ENCODE measurements around the gene PDE6B. TPM values are rescaled to one million over a fixed set of nuclear protein-coding genes. Genes with fewer than 3 reads are reported as not detected.

The PDE6B gene
- total and polyA plus RNA-seq, 2 experiments from 2014 or later: 17.3 to 26.1 TPM

- Histone ChIP-seq H2AFZ (no peak overlapping the region), H4K20me1 (ENCODE audit: insufficient read depth, poor library complexity, severe bottlenecking) (no peaks in the 10 kb centered on the region), H3K4me2 (no peak overlapping the region), H3K9me3 (ENCODE audit: low read depth) (no peaks in the 10 kb centered on the region), H3K27me3 (no peaks in the 10 kb centered on the region), H3K27ac (no peak overlapping the region), H3K36me3 (replicated peaks; ENCODE audit: insufficient read depth, low read depth) (no peaks in the 10 kb centered on the region), H3K4me1 (ENCODE audit: insufficient read depth) (no peaks in the 10 kb centered on the region), H3K79me2 (no peaks in the 10 kb centered on the region), H3K9me2 (replicated peaks; ENCODE audit: insufficient read depth) (no peaks in the 10 kb centered on the region), H3K4me3 (no peak overlapping the region)
- DNase-seq (ENCODE audit: low spot score): no peak
- TF ChIP-seq EZH2phosphoT487 (IDR thresholded peaks at IDR 0.05; ENCODE audit: low read depth, severe bottlenecking, unreplicated experiment) (no peak), CTCF (IDR thresholded peaks at IDR 0.05; ENCODE audit: poor library complexity) (no peak), EZH2 (IDR thresholded peaks at IDR 0.05; ENCODE audit: borderline replicate concordance) (no peak)
- 78% methylated on average over 9 of the region's 9 CpGs for WGBS (ENCODE audit: low lambda C conversion rate, missing lambda C conversion rate)
These were observed 5.3 kb downstream of the PDE6B start for GRCh38 chr4:630656-631055.

- Histone ChIP-seq H3K4me3 (no peak overlapping the region), H2AFZ (no peak overlapping the region), H3K36me3 (replicated peaks; ENCODE audit: insufficient read depth, low read depth) (no peaks in the 10 kb centered on the region), H4K20me1 (ENCODE audit: insufficient read depth, poor library complexity, severe bottlenecking) (no peaks in the 10 kb centered on the region), H3K79me2 (no peaks in the 10 kb centered on the region), H3K9me3 (ENCODE audit: low read depth) (no peaks in the 10 kb centered on the region), H3K4me1 (ENCODE audit: insufficient read depth) (no peaks in the 10 kb centered on the region), H3K27ac (no peak overlapping the region), H3K4me2 (no peak overlapping the region), H3K9me2 (replicated peaks; ENCODE audit: insufficient read depth) (no peaks in the 10 kb centered on the region), H3K27me3 (no peaks in the 10 kb centered on the region)
- TF ChIP-seq EZH2phosphoT487 (IDR thresholded peaks at IDR 0.05; ENCODE audit: low read depth, severe bottlenecking, unreplicated experiment) (no peak), EZH2 (IDR thresholded peaks at IDR 0.05; ENCODE audit: borderline replicate concordance) (no peak), CTCF (IDR thresholded peaks at IDR 0.05; ENCODE audit: poor library complexity) (no peak)
- no peak for DNase-seq (ENCODE audit: low spot score)
- 95% methylated on average over 16 of the region's 16 CpGs for WGBS (ENCODE audit: low lambda C conversion rate, missing lambda C conversion rate)
These were observed 6.9 kb downstream of the PDE6B start for GRCh38 chr4:632196-632790.

- H3K79me2 ChIP-seq: no peaks in the 10 kb centered on the region
- H3K36me3 ChIP-seq (replicated peaks; ENCODE audit: insufficient read depth, low read depth): no peaks in the 10 kb centered on the region
- TF ChIP-seq EZH2 (IDR thresholded peaks at IDR 0.05; ENCODE audit: borderline replicate concordance) (no peak), EZH2phosphoT487 (IDR thresholded peaks at IDR 0.05; ENCODE audit: low read depth, severe bottlenecking, unreplicated experiment) (no peak), CTCF (IDR thresholded peaks at IDR 0.05; ENCODE audit: poor library complexity) (no peak)
- H3K4me1 ChIP-seq (ENCODE audit: insufficient read depth): no peaks in the 10 kb centered on the region
- H3K27ac ChIP-seq: no peak overlapping the region
- WGBS (ENCODE audit: low lambda C conversion rate, missing lambda C conversion rate): 88% methylated on average over 6 of the region's 6 CpGs
- no peaks in the 10 kb centered on the region for H3K9me3 ChIP-seq (ENCODE audit: low read depth)
- H4K20me1 ChIP-seq (ENCODE audit: insufficient read depth, poor library complexity, severe bottlenecking): no peaks in the 10 kb centered on the region
- H2AFZ ChIP-seq: no peak overlapping the region
- no peaks in the 10 kb centered on the region for H3K27me3 ChIP-seq
- H3K9me2 ChIP-seq (replicated peaks; ENCODE audit: insufficient read depth): no peaks in the 10 kb centered on the region
- no peak overlapping the region for H3K4me2 ChIP-seq
- no peak overlapping the region for H3K4me3 ChIP-seq
- no peak for DNase-seq (ENCODE audit: low spot score)
These were observed 7.6 kb downstream of the PDE6B start for GRCh38 chr4:632926-633325.
